Osteoblast (primary cell): Measurements from ENCODE around the gene EVA1C. TPM values are rescaled to one million over a fixed set of nuclear protein-coding genes. Genes with fewer than 3 reads are reported as not detected.
"Not testable (repeated sequence)": the region's sequence is repeated elsewhere in the genome, so short reads cannot be mapped to it uniquely, and the experiment has no call there.

ENCODE experiments used
- DNase-seq: peaks from one replicate; pipeline ENCODE4 v3.0.0; 2011; ENCODE audit warnings: low spot score, mixed read lengths; ENCODE audit not compliant: insufficient read length; ENCODE audit errors: missing footprints
- H2AFZ ChIP-seq: 2 replicates; pipeline ENCODE4 v1.6.0; 2011; ENCODE audit warnings: mild to moderate bottlenecking, low read length
- H3K27ac ChIP-seq: 2 replicates; pipeline ENCODE4 v1.5.1; 2011; ENCODE audit warnings: mild to moderate bottlenecking, low read depth, low read length, moderate library complexity
- H3K27me3 ChIP-seq: 2 replicates; pipeline ENCODE4 v1.6.0; 2012; ENCODE audit warnings: mild to moderate bottlenecking, control low read depth, inconsistent platforms, low read length, moderate library complexity; ENCODE audit not compliant: insufficient read depth
- H3K36me3 ChIP-seq: 2 replicates; pipeline ENCODE4 v1.5.1; 2011; ENCODE audit warnings: mild to moderate bottlenecking, low read length, control low read depth, moderate library complexity; ENCODE audit not compliant: insufficient read depth
- H3K4me1 ChIP-seq: 2 replicates; pipeline ENCODE4 v1.5.1; 2011; ENCODE audit warnings: mild to moderate bottlenecking, low read length, control low read depth, moderate library complexity; ENCODE audit not compliant: insufficient read depth
- H3K4me2 ChIP-seq: 2 replicates; pipeline ENCODE4 v1.6.0; 2011; ENCODE audit warnings: mild to moderate bottlenecking, low read length; ENCODE audit not compliant: insufficient read depth
- H3K4me3 ChIP-seq: fragments of 200-600 bp; sonication (generic); 3 replicates; pipeline ENCODE4 v1.5.1; 2012; ENCODE audit warnings: mild to moderate bottlenecking, low read length, inconsistent platforms; ENCODE audit not compliant: insufficient read depth
- H3K79me2 ChIP-seq: 2 replicates; pipeline ENCODE4 v1.6.0; 2012; ENCODE audit warnings: mild to moderate bottlenecking, low read length, control low read depth, inconsistent platforms; ENCODE audit not compliant: insufficient read depth
- H3K9me3 ChIP-seq: 2 replicates; pipeline ENCODE4 v1.5.1; 2011; ENCODE audit warnings: low read depth, low read length, control low read depth
- H4K20me1 ChIP-seq: 2 replicates; pipeline ENCODE4 v1.6.0; 2012; ENCODE audit warnings: mild to moderate bottlenecking, low read length, control low read depth; ENCODE audit not compliant: insufficient read depth
- total RNA-seq: library from RNA; depleted of rRNA; stranded (reverse); fragments of >200 nt; gene quantifications from 2 replicates; pipeline ENCODE4 v1.2.3, GENCODE V29; 2012
- TF ChIP-seq, protein P1 (sequence below): IDR thresholded peaks from 2 replicates; pipeline ENCODE4 v1.5.1; 2011; ENCODE audit warnings: mild to moderate bottlenecking, low read depth, low read length, moderate library complexity; ENCODE audit errors: extremely low read depth

EVA1C gene
- total RNA-seq, 1 donor, result 8.0 TPM

GRCh38 chr21:32558106-32558505, 145.6 kb downstream of the EVA1C start:
- Histone ChIP-seq H3K4me3 (no peak overlapping the region), H4K20me1 (no peaks in the 10 kb centered on the region), H2AFZ (no peak overlapping the region), H3K27me3 (no peaks in the 10 kb centered on the region), H3K36me3 (no peaks in the 10 kb centered on the region), H3K4me1 (no peaks in the 10 kb centered on the region), H3K79me2 (no peaks in the 10 kb centered on the region), H3K27ac (no peak overlapping the region), H3K4me2 (no peak overlapping the region), H3K9me3 (no peaks in the 10 kb centered on the region)
- TF ChIP-seq, protein P1, sequence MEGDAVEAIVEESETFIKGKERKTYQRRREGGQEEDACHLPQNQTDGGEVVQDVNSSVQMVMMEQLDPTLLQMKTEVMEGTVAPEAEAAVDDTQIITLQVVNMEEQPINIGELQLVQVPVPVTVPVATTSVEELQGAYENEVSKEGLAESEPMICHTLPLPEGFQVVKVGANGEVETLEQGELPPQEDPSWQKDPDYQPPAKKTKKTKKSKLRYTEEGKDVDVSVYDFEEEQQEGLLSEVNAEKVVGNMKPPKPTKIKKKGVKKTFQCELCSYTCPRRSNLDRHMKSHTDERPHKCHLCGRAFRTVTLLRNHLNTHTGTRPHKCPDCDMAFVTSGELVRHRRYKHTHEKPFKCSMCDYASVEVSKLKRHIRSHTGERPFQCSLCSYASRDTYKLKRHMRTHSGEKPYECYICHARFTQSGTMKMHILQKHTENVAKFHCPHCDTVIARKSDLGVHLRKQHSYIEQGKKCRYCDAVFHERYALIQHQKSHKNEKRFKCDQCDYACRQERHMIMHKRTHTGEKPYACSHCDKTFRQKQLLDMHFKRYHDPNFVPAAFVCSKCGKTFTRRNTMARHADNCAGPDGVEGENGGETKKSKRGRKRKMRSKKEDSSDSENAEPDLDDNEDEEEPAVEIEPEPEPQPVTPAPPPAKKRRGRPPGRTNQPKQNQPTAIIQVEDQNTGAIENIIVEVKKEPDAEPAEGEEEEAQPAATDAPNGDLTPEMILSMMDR, result no peak
- DNase-seq, result no peak

- DNase-seq, result no peak
- H2AFZ ChIP-seq, result no peak overlapping the region
- no peaks in the 10 kb centered on the region for H3K9me3 ChIP-seq
- H4K20me1 ChIP-seq, result no peaks in the 10 kb centered on the region
- H3K79me2 ChIP-seq, result no peaks in the 10 kb centered on the region
- TF ChIP-seq, protein P1, result no peak
- H3K4me3 ChIP-seq, result no peak overlapping the region
- no peaks in the 10 kb centered on the region for H3K4me1 ChIP-seq
- no peak overlapping the region for H3K27ac ChIP-seq
- no peaks in the 10 kb centered on the region for H3K27me3 ChIP-seq
- H3K36me3 ChIP-seq, result no peaks in the 10 kb centered on the region
- H3K4me2 ChIP-seq, result no peak overlapping the region
These were observed 146.6 kb downstream of the EVA1C start for GRCh38 chr21:32559006-32559610.

DNA sequence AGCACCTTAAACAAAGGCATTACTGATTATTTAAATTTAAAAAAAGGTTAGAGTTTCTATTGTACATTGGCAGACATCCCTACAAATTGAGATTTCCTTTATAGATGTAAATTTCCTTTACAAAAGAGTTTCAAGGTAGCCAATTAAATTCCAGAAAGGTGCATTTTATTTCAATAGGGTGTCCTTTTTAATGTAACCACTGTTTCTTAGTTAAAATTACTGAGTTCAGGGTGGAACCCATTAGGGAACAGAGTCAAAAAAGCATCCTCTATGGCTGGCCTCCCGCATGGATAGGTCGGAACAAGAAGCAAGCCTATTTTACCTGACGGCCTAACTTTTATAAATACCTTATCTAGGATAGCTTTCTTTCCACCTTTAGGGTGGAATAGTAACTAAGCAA, 148.4 kb downstream of the EVA1C start:
- H3K9me3 ChIP-seq, result no peaks in the 10 kb centered on the region
- no peaks in the 10 kb centered on the region for H3K79me2 ChIP-seq
- H3K27ac ChIP-seq, result no peak overlapping the region
- peaks cover 5% of the 10 kb centered on the region for H3K4me1 ChIP-seq
- H3K4me3 ChIP-seq, result no peak overlapping the region
- H3K36me3 ChIP-seq, result no peaks in the 10 kb centered on the region
- no peaks in the 10 kb centered on the region for H4K20me1 ChIP-seq
- TF ChIP-seq, protein P1, result no peak
- DNase-seq, result no peak
- H3K4me2 ChIP-seq, result no peak overlapping the region
- H3K27me3 ChIP-seq, result no peaks in the 10 kb centered on the region
- H2AFZ ChIP-seq, result no peak overlapping the region

DNA sequence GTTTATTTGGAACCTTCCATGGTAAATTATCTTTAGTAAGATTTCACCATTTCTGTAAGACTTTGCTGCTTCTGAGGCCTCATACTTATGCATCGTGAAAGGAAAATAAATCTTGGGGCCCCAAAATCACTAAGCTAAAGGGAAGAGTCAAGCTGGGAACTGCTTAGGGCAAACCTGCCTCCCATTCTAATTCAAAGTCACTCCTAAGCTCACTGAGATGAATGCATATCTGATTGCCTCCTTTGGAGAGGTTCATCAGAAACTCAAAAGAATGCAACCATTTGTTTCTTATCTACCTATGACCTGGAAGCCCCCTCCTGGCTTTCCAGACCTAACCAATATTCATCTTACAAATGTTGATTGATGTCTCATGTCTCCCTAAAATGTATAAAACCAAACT, 149.0 kb downstream of the EVA1C start:
- DNase-seq, H3K4me3 ChIP-seq, H3K9me3 ChIP-seq, H2AFZ ChIP-seq, H3K79me2 ChIP-seq, H3K36me3 ChIP-seq, H4K20me1 ChIP-seq, H3K27ac ChIP-seq, H3K27me3 ChIP-seq, H3K4me2 ChIP-seq: not testable (repeated sequence)
- peaks cover 11% of the 10 kb centered on the region for H3K4me1 ChIP-seq
